IMR-90 (cell line): Measurements from ENCODE around the gene PITX2. TPM values are rescaled to one million over a fixed set of nuclear protein-coding genes. Genes with fewer than 3 reads are reported as not detected.
A peak's percentile ranks its signal among the peaks of the same experiment; 100 is the strongest.

Source experiments
- ATAC-seq: fragments of 200-7000 bp; cut with Tn5 transposase; 2 replicates; pipeline ENCODE4 v1.9.1; 2020; ENCODE audit warnings: low read depth, mild to moderate bottlenecking, moderate library complexity
- BruUV-seq: library from RNA; stranded (reverse); fragments of 400-500 nt; replicated peaks from 2 replicates; lab custom pipeline; 2021; lab: Mats Ljungman, UMichigan
- CTCF ChIA-PET: fragments of 300-600 bp; formaldehyde crosslinking; extraction: SDS; loops from one replicate; lab custom pipeline; 2021; ENCODE audit warnings: antibody characterized with exemption; lab: Yijun Ruan, JAX
- POLR2A ChIA-PET: fragments of 300-600 bp; sonication (Branson Sonifier 250); formaldehyde crosslinking; loops from one replicate; lab custom pipeline; 2022; ENCODE audit warnings: antibody characterized with exemption; ENCODE audit not compliant: unreplicated experiment; lab: Charles Lee
- DNase-seq: peaks from one replicate; pipeline ENCODE4 v3.0.0; 2013
- H2AFZ ChIP-seq: replicated peaks from 2 replicates; pipeline ENCODE3; 2013; ENCODE audit warnings: low read length, mild to moderate bottlenecking; ENCODE audit not compliant: poor library complexity
- H2AK5ac ChIP-seq: 2 replicates; pipeline ENCODE4 v1.6.1; 2013; ENCODE audit warnings: low read depth, low read length, inconsistent platforms
- H2AK9ac ChIP-seq: replicated peaks from 2 replicates; pipeline ENCODE3; 2013; ENCODE audit warnings: mild to moderate bottlenecking, low read depth, low read length, moderate library complexity; ENCODE audit not compliant: poor library complexity
- H2BK120ac ChIP-seq: 2 replicates; pipeline ENCODE4 v1.6.1; 2013; ENCODE audit warnings: low read depth, low read length, inconsistent platforms
- H2BK15ac ChIP-seq: 3 replicates; pipeline ENCODE4 v1.6.1; 2013; ENCODE audit warnings: low read depth, low read length, inconsistent platforms
- H2BK20ac ChIP-seq: 2 replicates; pipeline ENCODE4 v1.6.1; 2013; ENCODE audit warnings: low read depth, mild to moderate bottlenecking, inconsistent platforms, low read length, moderate library complexity
- H2BK5ac ChIP-seq: 2 replicates; pipeline ENCODE4 v1.6.1; 2013; ENCODE audit warnings: mild to moderate bottlenecking, low read depth, low read length, inconsistent platforms; ENCODE audit not compliant: poor library complexity, severe bottlenecking
- H3K14ac ChIP-seq: replicated peaks from 2 replicates; pipeline ENCODE4 v1.6.1; 2013; ENCODE audit warnings: low read depth, low read length, inconsistent platforms
- H3K18ac ChIP-seq: 2 replicates; pipeline ENCODE4 v1.6.1; 2013; ENCODE audit warnings: low read depth, low read length, control low read depth
- H3K23ac ChIP-seq: 2 replicates; pipeline ENCODE4 v1.6.1; 2013; ENCODE audit warnings: low read depth, low read length, inconsistent platforms
- H3K27ac ChIP-seq: 2 replicates; pipeline ENCODE4 v1.5.1; 2013; ENCODE audit warnings: mild to moderate bottlenecking, control low read depth, low read length; ENCODE audit not compliant: insufficient read depth
- H3K27me3 ChIP-seq: 2 replicates; pipeline ENCODE4 v1.6.1; 2013; ENCODE audit warnings: low read length; ENCODE audit not compliant: control insufficient read depth, insufficient read depth
- H3K36me3 ChIP-seq: 2 replicates; pipeline ENCODE4 v1.6.1; 2013; ENCODE audit warnings: low read length, mixed read lengths; ENCODE audit not compliant: control insufficient read depth, insufficient read depth
- H3K4ac ChIP-seq: 2 replicates; pipeline ENCODE4 v1.6.1; 2013; ENCODE audit warnings: low read depth, low read length, inconsistent platforms
- H3K4me1 ChIP-seq: 2 replicates; pipeline ENCODE4 v1.6.1; 2013; ENCODE audit warnings: low read length, mixed read lengths; ENCODE audit not compliant: control insufficient read depth, insufficient read depth
- H3K4me2 ChIP-seq: 2 replicates; pipeline ENCODE4 v1.6.1; 2013; ENCODE audit warnings: low read depth, mild to moderate bottlenecking, control low read depth, low read length, moderate library complexity
- H3K4me3 ChIP-seq: 2 replicates; pipeline ENCODE4 v1.5.1; 2013; ENCODE audit warnings: low read depth, mild to moderate bottlenecking, control low read depth, low read length, moderate library complexity; ENCODE audit not compliant: insufficient read depth
- H3K56ac ChIP-seq: 2 replicates; pipeline ENCODE4 v1.6.1; 2013; ENCODE audit warnings: low read length, inconsistent platforms; ENCODE audit not compliant: insufficient read depth; ENCODE audit errors: extremely low read depth
- H3K79me1 ChIP-seq, 2 experiments: 2 replicates each; pipeline ENCODE4 v1.6.1; 2013; ENCODE audit warnings: low read length in 2 of 2, inconsistent platforms in 1 of 2, low read depth in 1 of 2
- H3K9ac ChIP-seq: 2 replicates; pipeline ENCODE4 v1.6.1; 2013; ENCODE audit warnings: low read depth, low read length, control low read depth
- H3K9me1 ChIP-seq: 2 replicates; pipeline ENCODE4 v1.6.1; 2013; ENCODE audit warnings: low read length, inconsistent platforms; ENCODE audit not compliant: insufficient read depth
- H3K9me3 ChIP-seq: 2 replicates; pipeline ENCODE4 v1.6.1; 2013; ENCODE audit warnings: low read length; ENCODE audit not compliant: control insufficient read depth, insufficient read depth
- H4K20me1 ChIP-seq: 2 replicates; pipeline ENCODE4 v1.6.1; 2013; ENCODE audit warnings: low read length, inconsistent platforms; ENCODE audit not compliant: insufficient read depth
- H4K5ac ChIP-seq: 2 replicates; pipeline ENCODE4 v1.6.1; 2013; ENCODE audit warnings: mild to moderate bottlenecking, low read depth, low read length, control low read depth
- H4K8ac ChIP-seq, 2 experiments: 2 replicates each; pipeline ENCODE4 v1.6.1; 2013; ENCODE audit warnings: low read depth in 2 of 2, low read length in 2 of 2, control low read depth in 1 of 2, inconsistent platforms in 1 of 2
- H4K91ac ChIP-seq: 2 replicates; pipeline ENCODE4 v1.6.1; 2013; ENCODE audit warnings: low read depth, low read length, inconsistent platforms; ENCODE audit not compliant: insufficient read depth
- CEBPB ChIP-seq: IDR thresholded peaks from 2 replicates; pipeline ENCODE4 v1.6.1; 2012; ENCODE audit warnings: low read depth, low read length, improper control_type of control experiment
- CHD1 ChIP-seq: IDR thresholded peaks from 2 replicates; pipeline ENCODE4 v1.6.1; 2012; ENCODE audit warnings: low read depth, low read length, improper control_type of control experiment
- NFE2L2 ChIP-seq: fragments of 150-350 bp; IDR thresholded peaks from 2 replicates; pipeline ENCODE4 v1.6.1; 2016; ENCODE audit warnings: low read depth, mild to moderate bottlenecking, low read length
- RAD21 ChIP-seq: IDR thresholded peaks from 2 replicates; pipeline ENCODE4 v1.6.1; 2012; ENCODE audit warnings: low read length, improper control_type of control experiment
- RFX5 ChIP-seq: IDR thresholded peaks from 2 replicates; pipeline ENCODE4 v1.8.0; 2012; ENCODE audit warnings: low read depth, mild to moderate bottlenecking, low read length, moderate library complexity
- SMC3 ChIP-seq: fragments of 150-350 bp; IDR thresholded peaks from 2 replicates; pipeline ENCODE4 v1.6.1; 2016; ENCODE audit warnings: low read depth, mild to moderate bottlenecking, antibody characterized with exemption, low read length, moderate library complexity
- WGBS, 2 experiments: methylation state at CpG; one replicate each; pipeline versions ENCODE4 v1.1.5 to v1.1.7; 2013; ENCODE audit warnings: missing lambda C conversion rate in 2 of 2; ENCODE audit not compliant: insufficient read length in 1 of 2; ENCODE audit errors: extremely low coverage in 2 of 2; 5-methylcytosine and 5-hydroxymethylcytosine counted together
- dilution Hi-C: fragments of 300-500 bp; cut with HindIII; formaldehyde crosslinking; loops from one replicate; pipeline ENCODE4 v1.14.3; 2018; ENCODE audit warnings: low sequenced_read_pairs; ENCODE audit not compliant: unreplicated experiment
- in situ Hi-C: fragments of 300-500 bp; cut with MboI; formaldehyde crosslinking; loops from 3 replicates; pipeline ENCODE4 v1.14.3; 2019; ENCODE audit warnings: low sequenced_read_pairs, inconsistent platforms, mixed read lengths
- intact Hi-C: fragments of 100-400 bp; cut with micrococcal nuclease; formaldehyde crosslinking; loops from 2 replicates; pipeline ENCODE4 v1.10.0; 2022
- polyA plus RNA-seq, 3 experiments: library from polyadenylated mRNA; depleted of rRNA; stranded (reverse); fragments of >200 nt; gene quantifications; 2 replicates each; pipeline ENCODE4 v1.2.3, GENCODE V29; 2012; ENCODE audit warnings: low replicate concordance in 1 of 3
- total RNA-seq: library from RNA; depleted of rRNA; stranded (reverse); fragments of >200 nt; gene quantifications from 2 replicates; pipeline ENCODE4 v1.2.3, GENCODE V29; 2012
- TF ChIP-seq, protein P1 (sequence below): conservative IDR thresholded peaks from 2 replicates; pipeline ENCODE4 v1.5.1; 2012; ENCODE audit warnings: mild to moderate bottlenecking, low read depth, low read length, improper control_type of control experiment
- TF ChIP-seq, protein P2 (sequence below): fragments of 150-350 bp; IDR thresholded peaks from 2 replicates; pipeline ENCODE4 v1.6.1; 2017; ENCODE audit warnings: mild to moderate bottlenecking, antibody characterized with exemption, low read length, low read depth

The PITX2 gene
- total and polyA plus RNA-seq, 2 of the 4 experiments (the other 2 are of a cell fraction): 3.0 to 6.3 TPM

DNA sequence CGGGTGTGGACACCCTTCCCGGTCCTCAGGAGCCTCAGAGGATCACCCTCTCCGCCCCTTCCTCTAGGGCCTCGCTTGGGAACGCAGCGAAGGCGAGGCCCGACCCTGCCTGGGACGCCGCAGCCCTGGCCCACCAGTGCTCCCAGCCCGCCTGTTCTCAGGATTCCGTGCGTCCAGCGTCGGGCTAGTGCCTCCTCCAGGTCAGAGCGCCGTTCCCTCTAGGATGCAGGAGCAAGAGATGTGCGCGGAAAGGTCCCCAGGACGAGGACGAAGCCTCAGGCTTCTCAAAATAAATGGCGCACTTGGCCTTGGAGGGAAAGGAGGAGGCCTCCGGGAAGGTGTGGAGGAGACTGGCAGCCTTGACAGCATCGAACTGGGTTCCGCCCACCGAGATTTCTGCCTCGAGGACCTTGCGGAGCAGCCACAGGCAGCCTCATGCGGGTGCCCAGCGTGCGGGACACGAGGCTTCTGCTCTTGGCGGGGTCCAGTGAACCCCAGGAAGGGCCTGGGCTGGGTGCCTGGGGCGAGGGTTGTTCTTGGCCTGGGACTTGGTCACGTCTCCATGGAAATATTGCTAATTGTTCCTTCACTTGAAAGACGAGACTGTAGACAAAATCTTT lies 35.1 kb downstream of the PITX2 start:
- dilution Hi-C loops (no loop called here), intact Hi-C loops (no loop called here)
- POLR2A ChIA-PET: no interaction called here

More for the DNA sequence above, 35.1 kb downstream of the PITX2 start:
- Histone ChIP-seq H3K9me1 (no peaks in the 10 kb centered on the region), H3K4me1 (no peaks in the 10 kb centered on the region), H3K4ac (no peak overlapping the region), H2AK5ac (no peak overlapping the region), H2AFZ (peak overlapping the region; percentile 21), H3K23ac (no peak overlapping the region), H3K27ac (no peak overlapping the region), H3K14ac (no peak overlapping the region), H4K8ac (no peak overlapping the region), H4K20me1 (no peaks in the 10 kb centered on the region), H3K79me1 (no peaks in the 10 kb centered on the region), H3K4me2 (no peak overlapping the region), H3K18ac (no peak overlapping the region), H4K5ac (no peak overlapping the region), H2BK15ac (no peak overlapping the region), H3K9me3 (no peaks in the 10 kb centered on the region), H3K27me3 (no peaks in the 10 kb centered on the region), H4K91ac (no peak overlapping the region), H3K4me3 (no peak overlapping the region), H3K56ac (no peak overlapping the region), H2BK20ac (no peak overlapping the region), H2BK5ac (no peak overlapping the region), H2BK120ac (no peak overlapping the region), H2AK9ac (no peak overlapping the region), H3K36me3 (no peaks in the 10 kb centered on the region), H3K9ac (no peak overlapping the region)
- in situ Hi-C loops: no loop called here
- CTCF ChIA-PET: no interaction called here
- no TSS peak for BruUV-seq
- TF ChIP-seq RAD21 (no peak), SMC3 (no peak), NFE2L2 (no peak), CHD1 (no peak), RFX5 (no peak), CEBPB (no peak)
- TF ChIP-seq, protein P1, sequence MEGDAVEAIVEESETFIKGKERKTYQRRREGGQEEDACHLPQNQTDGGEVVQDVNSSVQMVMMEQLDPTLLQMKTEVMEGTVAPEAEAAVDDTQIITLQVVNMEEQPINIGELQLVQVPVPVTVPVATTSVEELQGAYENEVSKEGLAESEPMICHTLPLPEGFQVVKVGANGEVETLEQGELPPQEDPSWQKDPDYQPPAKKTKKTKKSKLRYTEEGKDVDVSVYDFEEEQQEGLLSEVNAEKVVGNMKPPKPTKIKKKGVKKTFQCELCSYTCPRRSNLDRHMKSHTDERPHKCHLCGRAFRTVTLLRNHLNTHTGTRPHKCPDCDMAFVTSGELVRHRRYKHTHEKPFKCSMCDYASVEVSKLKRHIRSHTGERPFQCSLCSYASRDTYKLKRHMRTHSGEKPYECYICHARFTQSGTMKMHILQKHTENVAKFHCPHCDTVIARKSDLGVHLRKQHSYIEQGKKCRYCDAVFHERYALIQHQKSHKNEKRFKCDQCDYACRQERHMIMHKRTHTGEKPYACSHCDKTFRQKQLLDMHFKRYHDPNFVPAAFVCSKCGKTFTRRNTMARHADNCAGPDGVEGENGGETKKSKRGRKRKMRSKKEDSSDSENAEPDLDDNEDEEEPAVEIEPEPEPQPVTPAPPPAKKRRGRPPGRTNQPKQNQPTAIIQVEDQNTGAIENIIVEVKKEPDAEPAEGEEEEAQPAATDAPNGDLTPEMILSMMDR: no peak
- TF ChIP-seq, protein P2, sequence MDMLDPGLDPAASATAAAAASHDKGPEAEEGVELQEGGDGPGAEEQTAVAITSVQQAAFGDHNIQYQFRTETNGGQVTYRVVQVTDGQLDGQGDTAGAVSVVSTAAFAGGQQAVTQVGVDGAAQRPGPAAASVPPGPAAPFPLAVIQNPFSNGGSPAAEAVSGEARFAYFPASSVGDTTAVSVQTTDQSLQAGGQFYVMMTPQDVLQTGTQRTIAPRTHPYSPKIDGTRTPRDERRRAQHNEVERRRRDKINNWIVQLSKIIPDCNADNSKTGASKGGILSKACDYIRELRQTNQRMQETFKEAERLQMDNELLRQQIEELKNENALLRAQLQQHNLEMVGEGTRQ: no peak
- WGBS, 2 experiments: 85% methylated on average over 9 of the region's 36 CpGs; no CpG with 5 or more reads in 1 of the 2 experiments
- DNase-seq (no peak), ATAC-seq (no peak)
